ENCODE results near the gene SLC12A5. TPM values are rescaled to one million over a fixed set of nuclear protein-coding genes. Genes with fewer than 3 reads are reported as not detected.

SLC12A5 gene
- total and polyA plus RNA-seq, 9 of the 15 experiments (the other 6 are each of a cell fraction or from before 2014, with no cell fraction given), result 0.36 to 7.5 (median 2.1) TPM

DNA sequence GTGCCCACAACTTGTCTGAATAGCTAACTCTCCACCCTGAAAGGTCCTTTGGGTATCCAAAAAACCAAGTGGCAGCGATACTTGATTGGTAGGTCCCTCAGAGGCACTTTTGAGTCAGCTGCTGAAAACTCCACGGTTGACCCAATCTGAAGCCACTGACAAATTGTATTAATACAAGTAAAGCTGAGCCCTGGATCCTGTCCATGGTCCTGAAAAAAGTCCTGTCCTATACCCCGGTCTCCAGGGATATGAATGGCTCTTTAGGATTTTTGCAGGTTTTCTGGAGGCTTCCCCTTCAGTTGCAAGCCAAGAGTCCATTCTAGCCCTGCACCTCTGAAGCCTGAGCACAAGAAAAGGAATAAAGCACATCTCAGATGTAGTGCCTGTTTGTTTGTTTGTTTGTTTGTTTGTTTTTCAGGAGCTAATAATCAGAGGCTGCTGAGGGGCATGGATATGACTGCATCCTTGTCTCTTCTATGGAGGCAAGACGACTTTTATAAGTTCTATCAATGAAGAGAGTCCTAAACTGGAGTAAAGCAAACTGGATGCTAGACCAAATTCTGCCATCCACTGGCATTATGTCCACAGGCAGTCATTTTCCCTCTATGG, 1.7 kb upstream of the SLC12A5 start (continued):
- TF ChIP-seq ZNF766 (CRISPR knock-in tag; conservative IDR thresholded peaks at IDR 0.05) (peak; percentile 62; the same call in 1 of the 2 replicates), MIER1 (IDR thresholded peaks at IDR 0.05; ENCODE audit: low read depth) (peak; percentile 92), KLF6 (CRISPR knock-in tag; IDR thresholded peaks at IDR 0.05; ENCODE audit: borderline replicate concordance) (no peak), SRF (CRISPR knock-in tag; IDR thresholded peaks at IDR 0.05) (peak in 1 of 2 experiments; percentile 47; a peak in 1 of 4 replicates), HMG20B (CRISPR knock-in tag; IDR thresholded peaks at IDR 0.05) (no peak), GTF2A2 (tag; IDR thresholded peaks at IDR 0.05) (no peak), MAZ (CRISPR knock-in tag; conservative IDR thresholded peaks at IDR 0.05 in 1 of 2, IDR thresholded peaks at IDR 0.05 in 1 of 2) (0 out of 4 replicates have a peak, but pooled peaks of 1 of the 2 experiments have one; percentile 39)
- TF ChIP-seq, protein P1, sequence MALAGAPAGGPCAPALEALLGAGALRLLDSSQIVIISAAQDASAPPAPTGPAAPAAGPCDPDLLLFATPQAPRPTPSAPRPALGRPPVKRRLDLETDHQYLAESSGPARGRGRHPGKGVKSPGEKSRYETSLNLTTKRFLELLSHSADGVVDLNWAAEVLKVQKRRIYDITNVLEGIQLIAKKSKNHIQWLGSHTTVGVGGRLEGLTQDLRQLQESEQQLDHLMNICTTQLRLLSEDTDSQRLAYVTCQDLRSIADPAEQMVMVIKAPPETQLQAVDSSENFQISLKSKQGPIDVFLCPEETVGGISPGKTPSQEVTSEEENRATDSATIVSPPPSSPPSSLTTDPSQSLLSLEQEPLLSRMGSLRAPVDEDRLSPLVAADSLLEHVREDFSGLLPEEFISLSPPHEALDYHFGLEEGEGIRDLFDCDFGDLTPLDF (CRISPR knock-in tag; IDR thresholded peaks at IDR 0.05), result 0 out of 2 replicates have a peak, but pooled peaks have one; percentile 43
- TF ChIP-seq, protein P2, sequence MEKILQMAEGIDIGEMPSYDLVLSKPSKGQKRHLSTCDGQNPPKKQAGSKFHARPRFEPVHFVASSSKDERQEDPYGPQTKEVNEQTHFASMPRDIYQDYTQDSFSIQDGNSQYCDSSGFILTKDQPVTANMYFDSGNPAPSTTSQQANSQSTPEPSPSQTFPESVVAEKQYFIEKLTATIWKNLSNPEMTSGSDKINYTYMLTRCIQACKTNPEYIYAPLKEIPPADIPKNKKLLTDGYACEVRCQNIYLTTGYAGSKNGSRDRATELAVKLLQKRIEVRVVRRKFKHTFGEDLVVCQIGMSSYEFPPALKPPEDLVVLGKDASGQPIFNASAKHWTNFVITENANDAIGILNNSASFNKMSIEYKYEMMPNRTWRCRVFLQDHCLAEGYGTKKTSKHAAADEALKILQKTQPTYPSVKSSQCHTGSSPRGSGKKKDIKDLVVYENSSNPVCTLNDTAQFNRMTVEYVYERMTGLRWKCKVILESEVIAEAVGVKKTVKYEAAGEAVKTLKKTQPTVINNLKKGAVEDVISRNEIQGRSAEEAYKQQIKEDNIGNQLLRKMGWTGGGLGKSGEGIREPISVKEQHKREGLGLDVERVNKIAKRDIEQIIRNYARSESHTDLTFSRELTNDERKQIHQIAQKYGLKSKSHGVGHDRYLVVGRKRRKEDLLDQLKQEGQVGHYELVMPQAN (IDR thresholded peaks at IDR 0.05; ENCODE audit: borderline replicate concordance), result no peak
- TF ChIP-seq, protein P3, sequence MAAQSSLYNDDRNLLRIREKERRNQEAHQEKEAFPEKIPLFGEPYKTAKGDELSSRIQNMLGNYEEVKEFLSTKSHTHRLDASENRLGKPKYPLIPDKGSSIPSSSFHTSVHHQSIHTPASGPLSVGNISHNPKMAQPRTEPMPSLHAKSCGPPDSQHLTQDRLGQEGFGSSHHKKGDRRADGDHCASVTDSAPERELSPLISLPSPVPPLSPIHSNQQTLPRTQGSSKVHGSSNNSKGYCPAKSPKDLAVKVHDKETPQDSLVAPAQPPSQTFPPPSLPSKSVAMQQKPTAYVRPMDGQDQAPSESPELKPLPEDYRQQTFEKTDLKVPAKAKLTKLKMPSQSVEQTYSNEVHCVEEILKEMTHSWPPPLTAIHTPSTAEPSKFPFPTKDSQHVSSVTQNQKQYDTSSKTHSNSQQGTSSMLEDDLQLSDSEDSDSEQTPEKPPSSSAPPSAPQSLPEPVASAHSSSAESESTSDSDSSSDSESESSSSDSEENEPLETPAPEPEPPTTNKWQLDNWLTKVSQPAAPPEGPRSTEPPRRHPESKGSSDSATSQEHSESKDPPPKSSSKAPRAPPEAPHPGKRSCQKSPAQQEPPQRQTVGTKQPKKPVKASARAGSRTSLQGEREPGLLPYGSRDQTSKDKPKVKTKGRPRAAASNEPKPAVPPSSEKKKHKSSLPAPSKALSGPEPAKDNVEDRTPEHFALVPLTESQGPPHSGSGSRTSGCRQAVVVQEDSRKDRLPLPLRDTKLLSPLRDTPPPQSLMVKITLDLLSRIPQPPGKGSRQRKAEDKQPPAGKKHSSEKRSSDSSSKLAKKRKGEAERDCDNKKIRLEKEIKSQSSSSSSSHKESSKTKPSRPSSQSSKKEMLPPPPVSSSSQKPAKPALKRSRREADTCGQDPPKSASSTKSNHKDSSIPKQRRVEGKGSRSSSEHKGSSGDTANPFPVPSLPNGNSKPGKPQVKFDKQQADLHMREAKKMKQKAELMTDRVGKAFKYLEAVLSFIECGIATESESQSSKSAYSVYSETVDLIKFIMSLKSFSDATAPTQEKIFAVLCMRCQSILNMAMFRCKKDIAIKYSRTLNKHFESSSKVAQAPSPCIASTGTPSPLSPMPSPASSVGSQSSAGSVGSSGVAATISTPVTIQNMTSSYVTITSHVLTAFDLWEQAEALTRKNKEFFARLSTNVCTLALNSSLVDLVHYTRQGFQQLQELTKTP (IDR thresholded peaks at IDR 0.05; ENCODE audit: low read depth in 1 of 2, partially characterized antibody in 2 of 2), result peak in 1 of 2 experiments; percentile 77

All from K562 (cell line).